GOT3 (cell line): Measurements from ENCODE around the gene RAD51B.

Experiments used
- DNase-seq: peaks from one replicate; lab custom pipeline; 2025; ENCODE audit warnings: mixed read lengths; lab: John Stamatoyannopoulos, UW

Gene RAD51B

DNA sequence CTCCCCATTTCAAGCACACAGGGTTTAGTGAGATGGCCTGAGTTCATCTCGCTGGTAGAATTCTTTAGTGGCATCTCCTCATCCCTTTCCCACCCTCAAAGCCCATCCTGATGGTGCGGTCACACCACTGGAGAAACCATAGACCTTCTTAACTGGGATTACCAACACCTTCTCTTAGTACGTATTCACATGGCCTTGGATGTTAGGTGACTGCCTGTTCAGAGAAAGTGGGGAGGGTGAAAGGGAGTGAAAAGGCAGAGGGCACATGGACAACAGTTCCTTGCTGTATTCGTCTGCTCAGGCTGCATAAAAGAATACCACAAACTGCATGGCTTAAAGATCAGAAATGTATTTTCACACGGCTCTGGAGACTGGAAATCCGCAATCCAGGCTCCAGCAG is 667.2 kb downstream of the RAD51B start:
- DNase-seq, result no peak

DNA sequence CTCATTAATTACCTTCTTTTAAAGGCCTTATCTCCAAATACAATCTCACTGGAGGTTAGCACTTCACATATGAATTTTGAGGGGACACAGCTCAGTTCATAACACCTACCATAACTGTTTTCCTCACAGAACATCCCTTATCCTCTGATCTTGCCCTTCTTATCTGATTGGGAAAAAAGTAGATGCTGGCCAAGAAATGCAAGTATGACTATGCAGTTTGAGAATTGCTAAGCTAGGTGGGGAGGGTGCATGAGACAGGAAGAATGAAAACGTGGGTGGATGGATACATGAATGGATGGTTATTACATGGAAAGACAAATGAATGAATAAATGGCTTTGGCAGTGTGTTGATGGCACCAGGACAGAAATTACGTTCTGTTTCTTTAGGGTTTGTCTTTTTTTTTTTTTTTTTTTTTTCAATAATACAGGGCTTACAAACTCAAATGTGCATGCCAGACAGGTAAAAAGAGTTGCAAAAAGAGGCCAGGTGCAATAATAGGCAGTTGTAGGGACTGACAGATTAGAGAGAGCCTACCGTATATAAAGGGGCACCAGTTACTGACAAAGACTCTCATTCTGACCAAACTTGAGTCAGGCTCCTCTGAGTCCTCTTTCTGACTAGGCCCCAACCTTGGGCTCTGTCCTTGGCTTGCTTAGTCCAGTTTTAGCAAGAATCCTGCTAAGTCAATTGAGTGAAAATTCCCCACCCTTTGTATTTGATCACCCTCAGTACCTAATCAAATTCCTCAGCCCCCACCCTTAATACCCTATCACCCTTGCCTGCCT is 668.4 kb downstream of the RAD51B start:
- DNase-seq, result no peak

DNA sequence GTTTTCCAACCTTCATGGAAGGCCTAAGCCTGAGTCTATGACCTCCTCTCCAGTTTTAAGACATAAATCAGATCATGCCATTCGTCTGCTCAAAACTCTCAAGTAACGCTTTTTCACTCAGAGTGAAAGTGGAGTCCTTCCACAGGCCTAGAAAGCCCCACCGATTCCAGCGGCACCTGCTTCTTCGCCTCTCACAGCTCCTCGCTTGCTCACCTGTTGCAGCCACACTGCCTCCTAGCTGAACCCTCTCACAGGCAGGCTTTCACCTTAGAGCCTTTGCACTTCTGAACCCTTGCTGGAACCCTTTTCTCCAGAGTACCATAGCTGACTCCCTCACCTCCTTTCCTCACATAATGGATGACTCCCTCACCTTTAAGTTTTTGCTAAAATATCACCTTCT is 672.2 kb downstream of the RAD51B start:
- DNase-seq, result no peak

DNA sequence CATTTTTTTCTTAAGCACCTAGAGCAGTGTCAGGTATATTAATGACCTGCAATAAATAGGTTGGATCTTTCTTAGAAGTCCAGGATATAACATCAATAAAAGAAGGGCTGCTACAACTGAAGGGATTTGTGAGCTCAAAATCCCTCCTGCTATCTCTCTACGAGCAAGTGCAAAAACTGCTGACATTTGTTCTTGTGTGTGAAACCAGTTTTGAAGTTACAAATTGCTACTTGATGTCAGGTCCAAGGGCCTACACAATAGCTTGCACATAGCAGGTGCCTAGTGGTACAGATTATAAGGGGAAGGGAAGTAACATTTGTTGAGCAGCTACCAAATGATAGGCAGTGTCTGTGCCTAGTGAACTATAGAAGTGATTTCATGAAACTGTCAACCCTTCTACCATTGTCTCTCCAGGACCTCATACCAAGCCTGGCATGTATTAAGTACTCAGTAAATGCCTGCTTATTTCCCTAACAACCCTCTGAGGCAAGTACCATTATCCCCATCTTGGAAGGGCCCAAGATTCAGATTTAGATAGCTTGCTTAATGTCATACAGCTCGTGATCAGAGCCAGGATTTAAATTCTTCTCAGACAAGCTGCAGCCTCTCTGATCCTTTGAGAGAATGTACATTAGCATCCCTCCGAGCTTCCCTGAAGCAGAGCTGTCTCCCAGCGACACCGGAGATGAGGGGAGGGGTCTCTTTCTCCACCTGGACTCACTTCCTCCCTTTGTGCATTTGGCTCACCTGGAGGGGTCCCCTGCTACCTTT is 673.0 kb downstream of the RAD51B start:
- no peak for DNase-seq

DNA sequence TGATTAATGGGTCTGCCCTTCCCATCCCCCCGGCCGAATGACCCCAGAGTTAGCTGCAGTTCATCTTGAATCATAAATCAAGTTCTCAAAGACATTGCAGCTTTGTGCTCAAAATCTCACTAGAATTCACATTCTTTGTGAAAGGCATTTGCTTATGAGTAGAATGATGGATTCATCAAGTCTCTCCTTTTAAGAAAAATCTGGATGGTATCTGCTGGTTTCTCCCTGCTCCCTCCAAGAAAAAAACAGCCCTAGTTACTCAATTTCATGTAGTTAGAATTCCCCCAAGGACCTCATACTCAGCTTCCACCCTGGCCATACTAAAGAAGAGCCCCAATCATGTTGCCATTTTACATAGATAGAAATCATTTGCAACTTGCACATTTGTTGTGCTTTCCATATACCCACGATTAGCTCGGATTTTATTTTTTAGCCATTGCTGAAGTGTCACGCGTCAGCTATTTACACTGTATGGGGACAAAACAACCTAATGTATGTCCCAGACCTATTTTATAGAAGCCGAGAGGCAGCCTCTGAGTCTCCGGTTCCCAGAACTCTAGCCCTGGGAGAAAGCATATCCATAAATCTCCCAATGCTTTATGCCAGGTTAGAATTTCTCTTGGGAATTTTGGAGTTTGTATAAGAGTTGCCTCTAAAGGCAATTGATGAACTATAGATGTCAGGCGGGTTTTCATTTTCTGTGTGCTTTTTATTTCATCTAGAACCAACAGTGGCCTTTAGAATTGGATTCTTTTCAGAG is 673.8 kb downstream of the RAD51B start:
- no peak for DNase-seq

DNA sequence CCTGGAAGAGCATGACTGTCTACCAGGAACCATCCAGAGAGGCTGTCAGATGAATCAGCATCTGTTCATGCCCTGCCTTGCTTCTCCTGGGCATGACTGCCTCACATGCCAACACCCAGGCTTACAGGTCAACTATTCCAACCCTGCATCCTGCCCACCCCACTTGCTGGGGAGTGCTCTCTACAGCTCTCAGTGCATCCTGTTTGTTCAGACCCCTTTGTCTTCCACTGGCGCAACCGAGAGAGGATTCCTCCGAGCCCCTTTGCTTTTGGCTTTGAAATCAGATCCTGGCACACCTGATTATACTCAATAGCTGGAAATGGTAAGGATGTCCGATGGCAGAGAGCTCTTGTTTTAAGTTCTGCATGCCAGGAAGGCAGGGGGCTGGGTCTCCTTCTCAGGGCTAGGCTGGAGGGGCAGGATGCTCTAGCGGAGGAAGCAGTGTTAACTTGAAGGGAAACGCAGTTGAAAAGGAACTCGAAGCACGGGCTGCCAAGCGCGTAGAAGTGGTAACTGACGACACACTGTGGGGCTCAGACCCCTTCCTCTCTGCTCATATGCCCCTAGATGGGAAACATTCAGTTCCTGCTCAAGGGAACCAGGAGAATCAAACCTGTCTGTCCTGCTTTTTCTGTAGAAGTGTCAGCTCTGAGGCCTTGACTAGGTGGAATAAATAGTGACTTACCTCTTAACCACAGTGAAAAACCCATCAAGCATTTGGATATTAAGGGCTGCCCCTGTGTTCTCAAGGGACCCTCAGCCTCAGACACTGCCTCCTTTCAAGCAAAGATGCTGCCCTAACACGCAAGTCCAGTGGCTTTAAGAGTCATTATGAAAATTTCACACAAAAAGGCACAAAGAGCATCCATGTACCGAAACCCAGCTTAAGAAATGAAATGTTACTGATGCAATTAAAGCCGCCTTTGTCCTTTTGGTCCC is 675.8 kb downstream of the RAD51B start:
- no peak for DNase-seq

DNA sequence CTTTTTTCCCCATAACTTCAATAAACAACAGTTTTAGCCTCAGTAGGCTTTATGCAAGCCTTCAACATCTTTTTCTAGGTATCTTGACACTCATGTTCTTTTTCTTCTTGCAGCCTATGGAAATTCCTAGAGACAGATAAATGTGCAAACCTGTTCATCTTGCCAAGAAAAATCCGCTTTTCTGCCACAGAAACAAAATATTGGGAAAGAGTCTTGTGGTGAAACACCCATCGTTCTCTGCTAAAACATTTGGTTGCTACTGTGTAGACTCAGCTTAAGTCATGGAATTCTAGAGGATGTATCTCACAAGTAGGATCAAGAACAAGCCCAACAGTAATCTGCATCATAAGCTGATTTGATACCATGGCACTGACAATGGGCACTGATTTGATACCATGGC is 677.4 kb downstream of the RAD51B start:
- DNase-seq, result no peak

DNA sequence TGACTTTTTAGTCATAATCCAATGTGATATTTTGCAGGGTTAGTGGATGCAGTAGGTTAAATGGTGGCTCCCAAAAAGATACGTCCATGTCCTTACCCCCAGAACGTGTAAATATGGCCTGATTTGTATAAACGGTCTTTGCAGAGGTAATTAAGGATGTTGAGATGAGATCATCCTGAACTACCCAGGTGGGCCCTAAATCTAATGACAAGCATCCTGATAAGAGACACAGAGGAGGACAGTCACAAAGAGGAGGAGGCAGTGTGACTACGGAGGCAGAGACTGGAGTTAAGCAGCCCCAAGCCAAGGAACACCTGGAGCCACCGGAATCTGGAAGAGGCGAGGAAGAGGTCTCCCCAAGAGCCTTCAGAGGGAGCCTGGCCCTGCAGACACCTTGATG is 679.9 kb downstream of the RAD51B start:
- no peak for DNase-seq

DNA sequence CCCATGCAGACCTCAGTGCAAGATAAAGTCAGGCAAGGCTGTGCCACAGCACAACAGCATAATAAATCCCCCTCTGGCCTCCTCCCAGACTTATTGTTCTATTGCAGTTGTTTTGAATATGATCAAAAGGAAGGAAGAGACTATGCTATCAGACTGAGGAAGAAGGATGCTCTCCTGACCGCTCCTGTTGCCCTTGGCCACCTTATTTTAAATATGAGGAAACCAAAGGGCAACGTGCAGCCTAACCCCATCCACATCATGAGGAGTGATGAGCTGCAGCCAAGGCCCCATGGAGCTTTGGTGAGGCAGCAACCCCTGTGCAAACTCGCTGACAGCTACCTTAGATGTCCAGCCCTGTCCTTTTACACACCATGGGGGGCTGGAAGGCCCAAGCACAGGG is 681.6 kb downstream of the RAD51B start:
- no peak for DNase-seq

DNA sequence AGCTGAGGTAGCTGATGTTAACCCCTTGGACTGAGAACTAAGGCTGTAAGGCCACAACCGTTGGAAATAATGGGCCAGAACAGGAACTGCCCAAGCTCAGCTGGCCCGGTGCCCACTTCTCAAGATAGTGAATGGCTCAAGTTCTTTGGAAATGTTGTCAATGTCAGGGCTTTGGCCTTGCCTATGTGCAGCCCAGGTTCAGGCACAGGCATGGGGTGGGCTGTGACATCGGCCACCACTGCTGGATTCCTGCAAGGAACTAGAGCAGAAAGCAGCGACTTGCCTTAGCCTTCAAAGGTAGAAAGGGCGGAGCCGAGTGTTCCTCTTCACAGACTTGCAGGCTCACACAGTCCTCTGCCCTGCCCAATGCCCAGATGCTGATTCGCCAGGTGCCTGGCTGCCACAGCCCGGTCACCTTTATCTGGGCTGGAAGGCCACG is 682.1 kb downstream of the RAD51B start:
- no peak for DNase-seq

DNA sequence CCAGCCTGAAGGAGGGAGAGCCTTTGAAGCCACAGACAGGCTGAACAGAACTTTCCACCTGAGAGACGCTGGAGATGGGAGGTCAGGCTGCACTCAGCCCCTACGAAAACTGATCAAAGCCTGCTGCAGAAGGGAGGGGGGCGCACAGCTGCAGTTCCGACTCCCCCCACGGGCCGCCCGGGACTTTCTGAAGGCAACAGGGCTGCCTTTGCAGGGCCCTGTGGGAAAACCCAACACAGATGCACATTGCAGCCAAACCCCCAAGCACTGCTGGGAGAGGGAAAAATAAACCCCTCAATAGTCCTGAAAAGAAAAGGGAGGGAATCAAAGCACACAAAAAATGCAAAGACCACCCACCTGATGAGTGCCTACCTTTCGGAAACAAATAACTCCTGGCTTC is 682.7 kb downstream of the RAD51B start:
- no peak for DNase-seq

DNA sequence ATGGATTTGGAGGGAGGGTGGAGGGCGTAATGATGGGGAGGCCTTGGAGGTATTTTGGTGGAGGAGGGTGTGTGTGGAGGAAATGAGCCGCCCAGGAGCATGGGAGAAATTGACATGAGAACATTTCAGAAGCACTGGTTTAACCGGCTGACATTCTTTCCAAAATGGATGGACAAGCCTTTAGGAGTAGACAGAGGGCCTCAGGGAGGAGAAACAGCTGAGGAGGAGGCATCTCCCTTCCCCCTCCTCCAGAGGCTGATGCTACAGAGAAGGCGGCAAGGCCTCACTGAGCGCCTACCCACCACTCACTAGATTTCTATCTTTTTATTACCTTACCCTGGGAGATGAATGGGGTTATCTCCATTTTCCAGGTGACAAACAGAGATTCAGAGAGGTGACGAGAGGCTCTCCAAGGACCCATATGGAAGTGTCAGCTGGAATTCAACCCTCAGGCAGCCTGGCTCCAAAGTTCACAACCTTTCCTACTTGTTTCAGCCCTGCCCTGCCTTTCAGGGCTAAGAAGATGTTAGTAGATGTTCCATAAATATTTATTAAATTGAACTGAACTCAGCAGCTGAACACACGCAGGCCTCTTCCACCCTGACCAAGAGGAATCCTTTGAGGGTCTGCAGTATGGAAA is 683.7 kb downstream of the RAD51B start:
- no peak for DNase-seq

DNA sequence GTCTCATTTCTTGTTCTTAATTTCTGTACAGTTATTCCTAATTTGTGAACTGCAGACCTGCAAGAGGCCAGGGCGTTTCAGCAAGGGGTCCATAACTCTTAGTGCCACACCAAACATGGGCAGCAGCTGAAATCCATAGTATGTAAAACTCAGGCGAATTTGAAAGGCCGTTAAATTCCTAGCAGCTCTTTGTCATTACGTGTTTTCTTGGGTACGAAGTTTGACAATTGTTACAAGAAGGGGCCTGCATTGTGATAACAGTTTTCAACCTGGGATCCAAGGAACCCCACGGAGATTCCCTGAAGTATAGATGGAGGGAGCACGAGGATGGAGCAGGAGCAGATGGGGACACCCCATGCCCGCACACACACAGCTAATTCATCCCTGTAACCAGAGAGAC is 685.3 kb downstream of the RAD51B start:
- DNase-seq, result no peak

DNA sequence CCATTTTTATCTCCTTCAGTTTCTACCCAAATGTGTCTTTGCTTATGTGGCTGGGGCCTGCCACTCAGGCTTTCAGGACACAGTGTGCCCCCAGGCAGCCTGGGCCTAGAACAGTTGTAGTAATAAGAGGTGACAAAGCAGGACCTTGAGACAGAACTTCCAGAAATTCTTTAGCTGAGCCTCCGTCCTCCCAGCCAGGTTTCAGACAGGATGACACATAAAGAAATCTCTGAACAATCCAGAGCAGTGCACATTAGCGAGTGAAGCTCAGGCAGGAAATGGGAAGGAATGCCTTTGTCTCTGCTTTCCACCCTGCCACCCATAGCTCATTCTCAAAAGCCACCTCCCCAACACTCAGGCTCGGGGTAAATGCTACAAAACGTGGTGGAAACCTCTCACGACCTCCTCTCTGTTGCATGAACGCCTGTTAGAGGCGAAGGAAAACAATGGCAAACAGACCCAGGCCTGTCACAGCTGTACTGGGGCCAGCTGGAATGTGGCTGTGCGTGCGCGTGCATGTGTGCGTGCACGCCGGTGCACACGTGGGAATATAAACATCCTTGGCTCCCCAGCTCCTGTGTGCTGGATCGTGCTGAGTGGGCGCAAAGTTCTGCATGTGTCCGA is 686.6 kb downstream of the RAD51B start:
- DNase-seq, result no peak

DNA sequence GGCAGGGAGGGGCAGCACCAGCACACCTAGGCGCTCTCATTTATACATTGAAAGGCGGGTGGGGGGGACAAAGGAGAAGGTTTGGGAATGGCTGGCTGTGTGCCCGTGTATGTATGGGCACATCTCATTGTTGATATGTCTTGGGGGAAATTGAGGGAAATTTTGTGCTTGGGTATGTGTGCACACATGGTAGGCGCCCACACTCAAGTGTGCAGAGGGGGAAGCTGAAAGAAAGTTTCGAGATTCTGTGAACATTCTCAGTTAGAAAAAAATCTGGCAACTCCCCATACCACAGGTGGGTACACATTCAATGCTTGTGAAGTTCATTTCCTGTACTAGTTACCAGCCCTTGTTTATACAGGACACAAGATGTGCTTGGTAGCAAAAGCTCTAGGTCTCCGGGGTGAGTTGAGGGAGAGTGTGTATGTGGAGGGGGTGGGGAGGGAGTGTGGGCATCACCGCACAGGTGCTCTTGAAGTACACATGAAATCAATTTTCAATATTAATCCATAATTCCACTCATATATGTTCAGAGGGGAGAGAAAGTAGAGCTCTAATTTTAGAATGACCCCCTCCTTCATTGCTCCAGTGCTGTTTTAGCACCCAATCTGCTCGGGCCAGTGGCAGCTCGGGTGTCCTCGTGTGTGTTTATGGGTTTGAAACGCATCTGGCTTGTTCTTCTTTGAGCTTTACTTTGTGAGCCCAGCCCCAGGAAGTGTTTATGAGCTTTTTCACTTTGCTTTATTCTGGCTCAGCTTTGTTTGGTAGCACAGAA is 687.3 kb downstream of the RAD51B start:
- no peak for DNase-seq

DNA sequence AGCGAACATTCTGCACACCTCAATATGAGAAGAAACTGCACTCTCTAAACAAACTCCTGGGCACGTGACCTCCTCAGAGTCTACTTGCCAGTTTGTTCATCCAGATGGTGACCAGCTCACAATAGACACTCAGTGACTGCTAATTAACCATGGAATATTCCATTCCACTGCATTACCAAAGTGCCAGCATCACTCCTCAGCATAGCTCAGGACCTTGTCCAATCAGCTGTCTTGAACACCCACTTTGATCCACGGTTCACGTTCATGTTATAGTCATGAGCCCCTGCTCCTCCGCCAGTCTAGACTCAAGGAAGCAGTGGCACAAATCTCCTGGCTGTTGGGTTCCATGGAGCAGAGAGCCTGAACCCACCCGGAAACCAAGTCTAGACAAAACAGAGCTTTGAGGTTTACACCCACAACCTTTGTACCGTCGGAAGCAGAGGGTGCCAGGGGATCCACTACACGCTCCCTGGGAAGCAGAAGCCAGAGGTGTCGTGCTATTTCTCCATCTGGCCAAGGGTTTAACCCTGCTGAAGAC is 688.0 kb downstream of the RAD51B start:
- no peak for DNase-seq

DNA sequence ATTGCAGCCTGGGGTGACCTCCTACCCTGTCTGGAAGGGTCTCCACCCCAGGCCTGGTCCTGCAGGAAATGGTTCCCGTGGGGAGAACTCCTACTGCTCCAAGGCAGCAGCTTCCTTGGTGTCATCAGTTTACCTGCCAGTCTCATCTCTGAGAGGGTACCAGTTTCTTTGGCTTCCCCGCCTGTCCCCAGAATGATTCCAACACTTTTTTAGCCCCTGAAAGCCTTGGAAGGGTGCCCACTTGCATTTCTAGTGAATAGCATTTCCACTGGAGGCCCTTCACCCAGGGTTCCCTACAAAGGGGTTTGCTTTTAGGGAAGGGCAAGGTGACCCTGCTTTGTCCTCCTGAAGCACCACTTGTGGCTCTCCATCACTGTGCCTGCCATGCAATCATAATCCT is 689.0 kb downstream of the RAD51B start:
- no peak for DNase-seq

DNA sequence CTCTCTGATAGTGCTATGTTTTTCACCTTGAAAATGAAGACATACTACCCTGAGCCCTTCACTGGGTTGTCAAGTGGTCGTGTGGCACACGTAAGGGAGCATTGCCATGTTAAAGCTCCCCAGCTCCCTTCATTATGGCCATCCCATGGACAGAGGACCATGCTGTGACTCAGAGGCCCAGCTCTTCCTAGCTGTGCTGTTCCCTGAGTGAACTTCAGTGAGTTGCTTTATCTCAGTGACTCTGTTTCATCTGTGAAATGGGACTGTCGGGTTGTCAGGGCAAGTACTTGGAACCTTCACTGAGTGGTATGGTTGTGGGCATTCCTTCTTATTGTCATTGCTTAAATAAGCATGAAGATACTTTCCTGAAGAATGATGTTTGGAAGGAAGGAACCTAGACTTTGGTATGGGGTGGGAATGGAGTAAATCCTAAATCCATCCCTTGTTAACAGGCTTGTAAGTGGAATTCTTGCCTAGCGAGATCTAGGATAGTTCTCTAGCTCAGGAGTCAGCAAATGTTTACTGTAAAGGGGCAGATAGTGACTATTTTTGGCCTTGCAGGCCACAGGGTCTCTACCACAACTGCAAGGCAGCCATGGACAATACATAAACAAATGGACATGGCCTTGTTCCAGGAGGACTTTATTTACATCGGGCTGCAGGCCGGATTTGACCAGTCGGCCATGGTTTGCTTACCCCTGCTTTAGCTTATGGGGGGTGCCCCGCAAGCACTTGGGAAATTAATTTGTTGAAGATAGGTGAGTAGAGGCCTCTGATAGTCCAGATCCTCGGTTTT is 689.8 kb downstream of the RAD51B start:
- DNase-seq, result no peak
